K562 (cell line): Measurements from ENCODE around the gene EOGT. TPM values are rescaled to one million over a fixed set of nuclear protein-coding genes. Genes with fewer than 3 reads are reported as not detected.

Experiments used
- CCNT2 ChIP-seq: IDR thresholded peaks from 2 replicates; pipeline ENCODE4 v1.6.1; 2011; ENCODE audit warnings: borderline replicate concordance, low read depth, mild to moderate bottlenecking, moderate library complexity, mixed read lengths, low read length; ENCODE audit not compliant: insufficient read length; ENCODE audit errors: extremely low read depth
- CREBBP ChIP-seq: IDR thresholded peaks from one replicate; pipeline ENCODE4 v1.6.1; 2012; ENCODE audit warnings: low read depth, mild to moderate bottlenecking, control low read depth, inconsistent platforms, low read length
- DMBX1 ChIP-seq: fragments of 250-450 bp; sonication (Bioruptor Pico); IDR thresholded peaks from 2 replicates; pipeline ENCODE4 v1.8.0; 2022; ENCODE audit warnings: inconsistent platforms, mild to moderate bottlenecking, moderate library complexity, borderline replicate concordance
- E2F6 ChIP-seq, 2 experiments: IDR thresholded peaks; 2 replicates each; pipeline ENCODE4 v1.6.1; 2011; ENCODE audit warnings: borderline replicate concordance in 1 of 2, control low read depth in 1 of 2, low read depth in 1 of 2, low read length in 1 of 2, mild to moderate bottlenecking in 1 of 2, mixed read lengths in 1 of 2, moderate library complexity in 1 of 2; ENCODE audit not compliant: insufficient read depth in 1 of 2, insufficient read length in 1 of 2, poor library complexity in 1 of 2, severe bottlenecking in 1 of 2; ENCODE audit errors: extremely low read depth in 1 of 2
- ETS2 ChIP-seq: IDR thresholded peaks from 2 replicates; pipeline ENCODE4 v1.6.1; 2016; ENCODE audit warnings: borderline replicate concordance, missing genetic modification characterization, mild to moderate bottlenecking, moderate library complexity, missing compliant biosample characterization; ENCODE audit not compliant: poor library complexity, severe bottlenecking
- FOSL1 ChIP-seq: fragments of 200-800 bp; sonication (Bioruptor generic); conservative IDR thresholded peaks from 2 replicates; pipeline ENCODE4 v1.6.1; 2016; ENCODE audit warnings: missing genetic modification characterization, missing compliant biosample characterization
- HDAC1 ChIP-seq, 2 experiments: fragments of 450-650 bp; IDR thresholded peaks; 2 replicates each; pipeline ENCODE4 v1.6.1; 2016 to 2017; ENCODE audit warnings: inconsistent platforms in 1 of 2, mild to moderate bottlenecking in 1 of 2, moderate library complexity in 1 of 2
- HIVEP1 ChIP-seq: fragments of 250-450 bp; sonication (Bioruptor Pico); IDR thresholded peaks from 2 replicates; pipeline ENCODE4 v1.4.0; 2020; ENCODE audit warnings: mild to moderate bottlenecking
- IRF2 ChIP-seq: sonication (generic); formaldehyde crosslinking; IDR thresholded peaks from 2 replicates; pipeline ENCODE4 v1.8.1; 2022; ENCODE audit warnings: mild to moderate bottlenecking, missing genetic modification reagents
- KLF1 ChIP-seq: fragments of 450-650 bp; IDR thresholded peaks from 2 replicates; pipeline ENCODE4 v1.6.1; 2016; ENCODE audit warnings: missing genetic modification characterization, missing compliant biosample characterization
- MED1 ChIP-seq: sonication (generic); formaldehyde crosslinking; IDR thresholded peaks from 2 replicates; pipeline ENCODE4 v1.8.1; 2023; ENCODE audit warnings: missing genetic modification reagents, borderline replicate concordance
- NR4A1 ChIP-seq, 2 experiments: fragments of 250-450 bp in 1 of 2; fragments of 450-650 bp in 1 of 2; sonication (Bioruptor Pico) in 1 of 2; IDR thresholded peaks; 2 replicates each; pipeline versions ENCODE4 v1.4.0 to v1.6.1; 2016 to 2020; ENCODE audit warnings: mild to moderate bottlenecking in 2 of 2, missing compliant biosample characterization in 1 of 2, missing genetic modification characterization in 1 of 2, moderate library complexity in 1 of 2
- PHB ChIP-seq: fragments of 250-450 bp; sonication (Bioruptor Pico); IDR thresholded peaks from 2 replicates; pipeline ENCODE4 v1.5.0; 2021
- PRPF4 ChIP-seq: fragments of 200-400 bp; formaldehyde crosslinking; IDR thresholded peaks from one replicate; pipeline ENCODE4 v1.6.1; 2017; ENCODE audit warnings: low read length, low read depth, mild to moderate bottlenecking; ENCODE audit not compliant: insufficient read depth, poor library complexity, severe bottlenecking
- RNF2 ChIP-seq: sonication (generic); IDR thresholded peaks from 2 replicates; pipeline ENCODE4 v1.6.1; 2016
- TARDBP ChIP-seq: fragments of 450-650 bp; IDR thresholded peaks from 2 replicates; pipeline ENCODE4 v1.6.1; 2016
- ZBTB34 ChIP-seq: fragments of 250-450 bp; sonication (Bioruptor Pico); IDR thresholded peaks from 2 replicates; pipeline ENCODE4 v1.8.0; 2021; ENCODE audit warnings: mild to moderate bottlenecking, moderate library complexity
- ZBTB7A ChIP-seq: IDR thresholded peaks from 2 replicates; pipeline ENCODE4 v1.6.1; 2011; ENCODE audit warnings: low read depth, mild to moderate bottlenecking, low read length, moderate library complexity, borderline replicate concordance; ENCODE audit not compliant: control insufficient read depth
- ZNF3 ChIP-seq: fragments of 250-450 bp; sonication (Bioruptor Pico); IDR thresholded peaks from 2 replicates; pipeline ENCODE4 v1.5.0; 2021; ENCODE audit warnings: mild to moderate bottlenecking, moderate library complexity
- ZNF512 ChIP-seq: IDR thresholded peaks from 2 replicates; pipeline ENCODE4 v1.6.1; 2016; ENCODE audit warnings: missing genetic modification characterization, missing compliant biosample characterization
- polyA plus RNA-seq, 8 experiments: library from polyadenylated mRNA; depleted of rRNA in 4 of 8; stranded (reverse) in 5 of 8; unstranded in 3 of 8; fragments of >200 nt; fragmentation: Nextera tagmentation in 2 of 8; fragmentation: Illumina TruSeq in 1 of 8; extraction: Ambion mirVana in 2 of 8; extraction: Trizol in 1 of 8; gene quantifications; 2 replicates each; pipeline versions ENCODE4 v1.2.1 to v1.2.3, GENCODE V29; 2011 to 2014; ENCODE audit warnings: inconsistent platforms in 1 of 8, missing spikeins in 1 of 8
- total RNA-seq, 7 experiments: library from RNA; depleted of rRNA in 6 of 7; stranded (reverse); fragments of >200 nt in 6 of 7; fragmentation: Illumina TruSeq in 2 of 7; extraction: Trizol in 2 of 7; gene quantifications; 2 replicates each; pipeline versions ENCODE4 v1.2.1 to v1.2.3, GENCODE V29; 2011 to 2021; ENCODE audit warnings: low replicate concordance in 1 of 7

EOGT gene
- total and polyA plus RNA-seq, 9 of the 15 experiments (the other 6 are each of a cell fraction or from before 2014, with no cell fraction given) = 3.6 to 17.9 (median 7.4) TPM

- no peak for TF ChIP-seq ZNF512
- peak; percentile 61; the same call in 1 of the 2 replicates for TF ChIP-seq RNF2
- TF ChIP-seq E2F6 (IDR thresholded peaks at IDR 0.05; ENCODE audit: borderline replicate concordance in 1 of 2, extremely low read depth in 1 of 2, insufficient read depth in 1 of 2, insufficient read length in 1 of 2, low read depth in 1 of 2, low read length in 1 of 2, poor library complexity in 1 of 2, severe bottlenecking in 1 of 2) = peak; percentile 87 to 88
- TF ChIP-seq IRF2 (CRISPR knock-in tag) = no peak
- TF ChIP-seq ETS2 (tag) = no peak
- TF ChIP-seq HIVEP1 = no peak
- TF ChIP-seq MED1 = no peak
- TF ChIP-seq ZNF3 (CRISPR knock-in tag) = no peak
- TF ChIP-seq NR4A1 (CRISPR knock-in tag; IDR thresholded peaks at IDR 0.05) = peak; percentile 45; the same call in 1 of the 2 replicates
- TF ChIP-seq NR4A1 (tag; IDR thresholded peaks at IDR 0.05) = no peak
- TF ChIP-seq PHB (CRISPR knock-in tag) = peak; percentile 77; the same call in 1 of the 2 replicates
- TF ChIP-seq HDAC1 (IDR thresholded peaks at IDR 0.05) = peak in 1 of 2 experiments; percentile 36; a peak in 1 of 4 replicates
- peak; percentile 66; the same call in 1 of the 2 replicates for TF ChIP-seq KLF1 (tag)
- TF ChIP-seq DMBX1 (CRISPR knock-in tag) = peak; percentile 67
- peak; percentile 69 for TF ChIP-seq CCNT2
- TF ChIP-seq FOSL1 (tag) = 0 out of 2 replicates have a peak, but pooled peaks have one; percentile 11
- TF ChIP-seq ZBTB7A = peak; percentile 36; the same call in 1 of the 2 replicates
- TF ChIP-seq PRPF4 = peak; percentile 56
- TF ChIP-seq CREBBP = no peak
- TF ChIP-seq ZBTB34 = no peak
- TF ChIP-seq TARDBP = no peak
Measured at GRCh38 chr3:69013253-69014021, at the start of gene EOGT (continued).
